ENCODE data around the gene CNBD2.
"Not testable (repeated sequence)": the region's sequence is repeated elsewhere in the genome, so short reads cannot be mapped to it uniquely, and the experiment has no call there.

The CNBD2 gene

DNA sequence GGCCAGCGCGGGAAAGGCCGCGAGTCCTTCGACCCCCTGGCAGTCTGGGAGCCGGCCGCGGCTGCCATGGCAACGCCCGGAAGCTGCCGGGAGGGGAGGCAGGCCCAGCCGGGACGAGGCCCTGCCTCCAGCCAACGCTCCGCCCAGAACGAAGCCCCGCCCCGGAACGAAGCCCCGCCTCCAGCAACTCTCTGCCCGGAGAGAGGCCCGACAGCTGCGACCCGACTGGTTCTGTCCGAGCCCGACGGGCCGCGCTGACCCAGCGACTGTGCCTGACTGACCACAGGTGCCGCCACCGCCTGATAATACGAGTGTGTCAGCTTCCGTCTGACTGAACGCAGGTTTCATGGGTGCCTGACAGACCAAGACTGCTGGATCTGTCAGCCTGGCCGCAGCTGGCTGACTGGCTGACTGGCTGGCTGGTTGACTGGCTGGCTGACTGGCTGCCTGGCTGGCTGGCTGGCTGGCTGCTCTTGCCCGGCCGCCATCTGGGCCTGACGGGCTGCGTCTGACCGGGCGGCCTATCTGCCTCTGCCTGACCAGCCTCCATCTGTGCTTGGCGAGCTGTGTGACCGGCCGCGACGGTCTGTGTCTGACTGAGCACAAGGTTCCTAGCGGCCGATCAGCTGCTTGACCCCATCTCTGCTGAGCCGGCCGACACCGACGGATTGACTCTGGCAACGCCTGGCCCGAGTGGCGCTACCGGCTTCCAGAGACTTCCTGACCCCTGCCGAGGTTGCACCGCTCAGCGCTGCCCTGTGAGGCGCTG is 96.5 kb downstream of the CNBD2 start:
- peak; percentile 95 to 96 for DNase-seq

DNA sequence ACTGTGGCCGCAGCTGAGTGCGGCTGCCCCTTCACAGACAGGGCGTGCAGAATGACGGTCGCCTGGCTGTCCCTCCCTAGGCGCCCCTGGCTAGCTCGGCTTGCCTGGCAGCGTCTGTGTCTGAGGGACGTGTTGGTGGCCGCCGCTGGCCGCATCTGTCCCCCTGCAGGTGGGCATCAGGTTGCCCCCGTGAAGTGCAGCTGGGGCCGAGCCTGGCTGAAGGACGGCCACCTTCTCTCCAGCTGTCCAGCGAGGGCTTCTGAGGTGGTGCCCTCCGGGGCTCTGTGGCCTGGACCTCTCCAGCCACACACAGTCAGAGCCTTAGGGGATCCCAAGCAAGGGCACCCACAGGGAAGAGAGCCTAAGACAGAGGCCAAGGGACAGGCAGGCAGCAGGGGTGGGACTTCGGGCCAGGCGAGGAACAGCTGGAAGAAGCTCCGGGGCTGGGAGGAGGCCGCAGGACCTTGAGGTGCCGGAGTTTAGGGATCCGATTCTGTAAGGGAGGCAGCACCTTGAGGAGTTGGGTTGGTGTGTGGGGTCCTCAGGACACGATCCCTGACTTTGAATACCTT is 97.1 kb downstream of the CNBD2 start:
- DNase-seq = no peak

DNA sequence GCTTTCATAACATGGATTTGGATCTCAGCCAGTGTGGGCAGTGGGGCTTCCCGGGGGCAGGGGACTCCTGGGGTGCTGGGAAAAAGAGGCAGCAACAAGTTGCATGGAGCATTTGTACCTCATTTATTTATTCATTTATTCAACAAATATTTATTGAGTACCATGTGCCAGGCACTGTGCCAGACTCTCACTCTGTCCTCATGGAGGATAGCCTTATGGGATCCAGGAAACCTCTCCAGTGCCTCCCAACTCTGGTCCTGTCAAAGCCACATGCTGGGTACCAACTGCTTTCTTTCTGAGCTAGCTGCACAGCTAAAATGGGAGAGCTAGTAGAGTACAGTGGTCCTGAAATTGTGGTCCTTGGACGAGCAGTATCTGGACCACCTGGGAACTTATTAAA is 98.4 kb downstream of the CNBD2 start:
- no peak for DNase-seq

DNA sequence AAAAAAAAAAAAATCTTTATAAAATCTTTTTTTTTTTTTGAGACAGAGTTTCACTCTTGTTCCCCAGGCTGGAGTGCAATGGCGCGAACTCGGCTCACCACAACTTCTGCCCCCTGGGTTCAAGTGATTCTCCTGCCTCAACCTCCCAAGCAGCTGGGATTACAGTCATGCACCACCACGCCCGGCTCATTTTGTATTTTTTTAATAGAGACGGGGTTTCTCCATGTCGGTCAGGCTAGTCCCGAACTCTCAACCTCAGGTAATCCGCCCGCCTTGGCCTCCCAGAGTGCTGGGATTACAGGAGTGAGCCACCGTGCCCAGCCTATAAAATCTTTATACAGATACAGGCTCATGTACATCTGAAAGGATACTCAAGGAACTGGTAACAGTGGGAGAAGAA is 100.1 kb downstream of the CNBD2 start:
- DNase-seq = not testable (repeated sequence)

DNA sequence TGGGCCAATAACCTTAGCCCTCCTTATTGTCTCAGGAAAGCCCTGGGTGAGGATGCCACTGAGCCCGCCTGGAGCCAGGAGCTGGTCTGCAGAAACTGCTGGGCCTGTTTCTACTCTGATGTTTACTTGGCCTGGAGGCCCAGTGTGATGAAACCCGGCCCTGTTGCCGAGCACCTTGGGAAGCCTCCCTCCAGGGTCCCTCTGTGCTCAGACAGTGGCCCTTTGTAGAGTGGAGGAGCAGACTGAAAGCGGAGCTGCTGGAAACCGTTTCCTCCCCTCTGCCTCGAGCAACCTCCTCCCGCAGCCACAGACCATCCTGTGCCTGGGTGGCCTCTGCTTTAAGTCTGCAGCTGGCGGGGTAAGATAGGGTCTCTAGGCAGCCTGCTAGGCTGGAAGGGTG is 102.1 kb downstream of the CNBD2 start:
- DNase-seq = no peak

DNA sequence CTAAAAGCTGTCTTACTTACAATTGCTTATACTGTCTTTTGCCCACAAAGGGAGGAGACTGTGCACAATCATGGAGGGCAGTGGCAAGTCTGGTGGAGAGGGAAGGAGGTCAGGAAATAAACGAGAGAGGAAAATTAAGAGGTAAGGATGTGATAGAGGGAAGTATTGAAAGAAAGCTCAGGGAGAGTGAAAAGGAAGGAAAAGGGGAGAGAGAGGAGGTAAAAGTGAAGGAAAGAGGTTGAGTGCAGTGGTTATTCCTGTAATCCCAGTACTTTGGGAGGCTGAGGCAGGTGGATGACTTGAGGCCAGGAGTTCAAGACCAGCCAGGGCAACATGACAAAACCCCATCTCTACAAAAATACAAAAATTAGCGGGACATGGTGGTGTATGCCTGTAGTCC is 103.5 kb downstream of the CNBD2 start:
- DNase-seq = no peak

DNA sequence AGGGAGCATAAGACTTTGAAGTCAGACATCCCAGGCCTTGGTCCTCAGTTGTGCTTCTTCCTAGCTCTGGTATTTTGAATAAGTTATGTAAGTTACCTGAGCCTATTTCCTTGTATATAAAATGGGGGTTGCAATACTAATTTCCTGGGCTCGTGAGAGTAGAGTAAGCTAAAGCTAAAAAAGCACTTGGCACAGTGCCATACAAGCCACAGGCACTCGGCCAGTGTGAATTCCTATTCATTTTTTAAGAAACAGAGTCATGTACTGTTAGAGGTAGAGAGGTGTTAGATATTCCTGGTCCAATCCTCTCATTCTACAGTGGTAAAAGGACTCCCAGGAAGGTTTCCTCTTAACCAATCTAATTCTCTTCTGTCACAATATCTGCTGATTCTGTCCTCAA is 106.6 kb downstream of the CNBD2 start:
- DNase-seq = no peak

DNA sequence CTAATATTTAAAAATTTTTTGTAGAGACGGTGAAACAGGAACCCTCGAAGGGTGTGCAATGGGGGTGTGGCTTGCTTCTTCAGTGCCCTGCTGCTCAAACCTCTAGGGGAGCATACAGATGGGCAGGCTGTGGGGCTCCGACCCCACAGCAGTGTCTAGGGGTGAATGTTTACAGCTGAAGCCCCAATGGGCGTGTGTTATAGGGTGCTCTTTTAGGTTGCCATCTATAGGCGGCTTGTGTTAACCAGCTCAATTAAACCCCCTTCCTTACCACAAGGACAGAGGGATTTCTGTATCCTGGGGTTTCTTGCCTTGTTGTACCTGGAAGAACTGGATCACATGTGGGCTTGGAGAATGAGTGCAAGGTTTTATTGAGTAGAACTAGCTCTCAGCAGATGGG is 109.4 kb downstream of the CNBD2 start:
- DNase-seq = not testable (repeated sequence)

DNA sequence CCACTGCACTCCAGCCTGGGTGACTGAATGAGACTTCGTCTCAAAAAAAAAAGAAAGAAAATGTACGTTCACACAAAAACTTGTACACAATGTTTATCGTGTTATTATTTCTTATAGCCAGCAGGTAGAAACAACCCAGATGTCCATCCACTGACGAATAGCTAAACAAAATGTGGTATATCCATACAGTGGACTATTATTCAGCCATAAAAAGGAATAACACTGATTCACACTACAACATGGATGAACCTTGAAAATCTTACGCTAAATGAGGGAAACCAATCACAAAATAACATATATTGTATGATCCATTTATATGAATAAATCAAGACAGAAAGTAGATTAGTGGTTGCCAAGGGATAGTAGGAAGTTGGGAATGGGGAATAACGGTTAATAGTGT is 111.1 kb downstream of the CNBD2 start:
- no peak for DNase-seq

DNA sequence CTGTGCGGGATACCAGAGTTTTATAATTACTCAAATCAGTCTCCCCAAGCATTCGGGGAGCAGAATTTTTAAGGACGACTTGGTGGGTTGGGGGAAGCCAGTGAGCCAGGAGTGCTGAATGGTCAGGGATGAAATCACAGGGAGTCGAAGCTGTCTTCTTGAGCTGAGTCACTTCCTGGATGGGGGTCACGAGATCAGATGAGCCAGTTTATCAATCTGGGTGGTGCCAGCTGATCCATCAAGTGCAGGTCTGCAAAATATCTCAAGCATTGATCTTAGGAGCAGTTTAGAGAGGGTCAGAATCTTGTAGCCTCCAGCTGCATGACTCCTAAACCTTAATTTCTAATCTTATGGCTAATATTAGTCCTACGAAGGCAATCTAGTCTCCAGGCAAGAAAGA is 111.6 kb downstream of the CNBD2 start:
- not testable (repeated sequence) for DNase-seq

All from stimulated activated CD4-positive, alpha-beta T cell treated with anti-CD3 and anti-CD28 coated beads, Interleukin-2, amount 100 ng/mL, for 48 hours (primary cell).